Measurements from ENCODE around the gene GPANK1. TPM values are rescaled to one million over a fixed set of nuclear protein-coding genes. Genes with fewer than 3 reads are reported as not detected.

GPANK1 gene
- total and polyA plus RNA-seq, 9 of the 15 experiments (the other 6 are each of a cell fraction or from before 2014, with no cell fraction given), result 32.2 to 111 (median 46.3) TPM

- TF ChIP-seq RBBP5 (IDR thresholded peaks at IDR 0.05; ENCODE audit: borderline replicate concordance, insufficient read depth, low read length, poor library complexity, severe bottlenecking), result peak; percentile 98
- TF ChIP-seq ZNF696 (CRISPR knock-in tag; conservative IDR thresholded peaks at IDR 0.05), result 0 out of 2 replicates have a peak, but pooled peaks have one; percentile 1
- peak; percentile 64; the same call in 1 of the 2 replicates for TF ChIP-seq E2F3 (CRISPR knock-in tag; IDR thresholded peaks at IDR 0.05)
- TF ChIP-seq HDAC6 (IDR thresholded peaks at IDR 0.05; ENCODE audit: low read depth, low read length), result no peak
- TF ChIP-seq UBTF (IDR thresholded peaks at IDR 0.05; ENCODE audit: borderline replicate concordance in 1 of 2, low read depth in 2 of 2, low read length in 2 of 2), result peak; percentile 35 to 83; a peak in 2 of 4 replicates
- TF ChIP-seq HINFP (tag; conservative IDR thresholded peaks at IDR 0.05; ENCODE audit: low read depth), result peak; percentile 83
- no peak for TF ChIP-seq POLR2AphosphoS2 (IDR thresholded peaks at IDR 0.05; ENCODE audit: low read length)
- TF ChIP-seq THAP12 (CRISPR knock-in tag; IDR thresholded peaks at IDR 0.05), result peak; percentile 97
- TF ChIP-seq ZSCAN29 (IDR thresholded peaks at IDR 0.05), result peak; percentile 30; the same call in 1 of the 2 replicates
- peak; percentile 2; the same call in 1 of the 2 replicates for TF ChIP-seq E2F1 (CRISPR knock-in tag; IDR thresholded peaks at IDR 0.05)
- TF ChIP-seq ZBTB5 (IDR thresholded peaks at IDR 0.05), result no peak
- TF ChIP-seq PTRF (tag; IDR thresholded peaks at IDR 0.05), result no peak
- no peak for TF ChIP-seq POLR3G (IDR thresholded peaks at IDR 0.05; ENCODE audit: extremely low read depth, insufficient read length, insufficient replicate concordance)
- TF ChIP-seq CEBPB (tag; IDR thresholded peaks at IDR 0.05), result no peak
Observed at GRCh38 chr6:31665501-31666336, 922 bp upstream of the GPANK1 start, which contains the start of gene CSNK2B (continued).
